Measurements from ENCODE around the gene BSDC1.

BSDC1 gene

DNA sequence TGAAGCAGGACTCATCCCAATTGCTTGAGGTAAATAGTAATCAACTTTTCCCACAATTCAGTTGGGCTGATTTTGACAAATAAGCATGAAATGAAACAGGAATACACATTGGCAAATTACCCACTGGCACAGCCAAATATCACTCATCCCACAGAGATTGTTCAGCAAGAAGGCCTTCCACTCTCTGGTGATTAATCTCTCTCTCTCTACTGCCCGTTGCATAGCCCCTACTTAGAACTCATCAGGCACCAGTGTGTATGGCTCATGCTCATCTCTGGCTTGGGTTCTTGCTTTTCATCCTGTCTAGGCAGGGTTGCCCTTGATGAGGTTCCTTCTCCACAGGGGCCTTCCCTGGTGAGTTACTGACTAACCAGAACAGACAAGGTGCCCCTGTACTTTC, 1.1 kb downstream of the BSDC1 start:
- no peak for DNase-seq

- DNase-seq: peak; percentile 10 to 20
Observed at GRCh38 chr1:32392325-32392724, 1.9 kb downstream of the BSDC1 start.

- DNase-seq: peak in 1 of 2 donors; percentile 5
Observed at GRCh38 chr1:32390904-32391870, 3.1 kb downstream of the BSDC1 start.

- DNase-seq: no peak
Observed at GRCh38 chr1:32388641-32389040, 5.6 kb downstream of the BSDC1 start.

DNA sequence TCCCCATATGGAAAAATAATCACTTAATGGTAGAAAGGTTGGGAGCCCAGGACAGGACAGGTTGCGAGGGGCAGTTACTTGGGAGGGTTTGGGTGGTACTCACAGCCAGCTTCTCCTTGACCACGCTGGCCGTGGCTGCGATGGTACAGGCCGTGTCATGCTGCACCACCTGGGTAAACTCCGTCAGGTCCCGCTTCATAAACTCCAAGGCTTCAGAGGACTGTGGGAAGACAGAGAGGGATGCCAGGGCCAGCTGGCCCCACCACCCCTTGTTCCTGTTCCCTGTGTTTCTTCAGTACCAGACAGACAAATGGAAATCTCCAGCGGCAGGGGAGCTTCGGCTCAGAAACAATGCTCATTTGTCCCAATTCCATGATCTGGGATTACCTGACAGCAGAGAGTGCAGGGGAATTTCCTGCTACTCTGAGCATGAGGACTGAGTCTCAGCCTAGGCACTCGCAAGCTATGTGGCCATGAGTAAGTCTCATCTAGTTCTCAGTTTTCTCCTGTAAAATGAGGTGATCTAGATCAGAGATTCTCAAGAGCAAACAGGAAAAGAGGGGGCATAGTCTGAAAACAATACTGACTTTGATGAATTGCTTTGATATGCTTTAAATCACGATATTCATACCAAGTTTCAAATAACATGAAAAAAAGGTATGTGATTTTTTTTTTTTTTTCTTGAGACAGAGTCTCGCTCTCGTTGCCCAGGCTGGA, 7.4 kb downstream of the BSDC1 start:
- DNase-seq: no peak

DNA sequence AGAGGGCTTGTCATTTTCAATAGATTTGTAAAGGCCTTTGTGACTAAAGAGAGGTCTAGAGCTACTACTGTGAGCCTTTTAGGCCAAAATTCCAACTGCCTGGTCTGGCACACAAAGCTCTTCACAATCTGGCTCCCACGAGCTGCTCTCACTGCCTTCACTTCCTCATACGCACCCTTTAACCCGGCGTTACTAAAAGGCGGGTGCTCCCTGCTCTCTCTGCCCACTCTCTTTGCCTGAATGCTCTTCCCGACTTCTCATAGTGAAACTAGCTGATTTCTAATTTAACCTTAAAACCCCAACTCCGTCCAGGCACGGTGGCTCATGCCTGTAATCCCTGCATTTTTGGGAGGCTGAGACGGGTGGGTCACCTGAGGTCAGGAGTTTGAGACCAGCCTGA, 14.2 kb downstream of the BSDC1 start:
- DNase-seq: peak; percentile 43 to 58

DNA sequence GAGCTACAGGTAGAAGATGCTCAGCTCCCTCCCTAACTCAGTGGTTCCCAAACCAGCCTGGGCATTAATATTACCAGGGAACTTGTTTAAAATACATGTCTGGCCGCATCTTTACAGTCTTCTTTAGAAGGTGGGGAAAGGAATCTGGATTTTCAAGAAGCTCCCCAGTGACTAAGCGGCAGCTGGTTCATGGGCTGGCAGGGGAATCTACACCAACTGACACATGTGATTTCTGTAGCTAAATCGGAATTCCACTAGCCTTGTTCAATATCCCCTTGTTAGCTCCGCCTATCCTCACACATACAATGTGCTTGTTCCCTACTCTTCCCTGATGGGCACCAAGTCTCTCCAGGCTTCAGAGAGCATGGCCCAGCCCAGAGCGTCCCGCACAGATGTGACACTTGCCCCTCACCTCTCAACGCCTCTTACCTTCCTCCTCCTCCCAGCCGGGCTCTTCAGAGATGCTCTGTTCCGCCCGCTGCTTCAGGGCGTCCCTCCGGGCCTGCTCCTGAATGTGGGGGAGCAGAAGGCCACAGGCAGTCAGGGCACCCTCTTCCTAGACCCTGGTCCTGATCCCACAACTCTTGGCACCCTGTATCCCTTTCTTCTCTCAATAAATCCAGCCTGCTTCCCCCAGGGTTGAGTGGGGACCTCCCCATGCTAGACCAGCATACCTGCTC, 16.6 kb downstream of the BSDC1 start:
- no peak for DNase-seq

DNA sequence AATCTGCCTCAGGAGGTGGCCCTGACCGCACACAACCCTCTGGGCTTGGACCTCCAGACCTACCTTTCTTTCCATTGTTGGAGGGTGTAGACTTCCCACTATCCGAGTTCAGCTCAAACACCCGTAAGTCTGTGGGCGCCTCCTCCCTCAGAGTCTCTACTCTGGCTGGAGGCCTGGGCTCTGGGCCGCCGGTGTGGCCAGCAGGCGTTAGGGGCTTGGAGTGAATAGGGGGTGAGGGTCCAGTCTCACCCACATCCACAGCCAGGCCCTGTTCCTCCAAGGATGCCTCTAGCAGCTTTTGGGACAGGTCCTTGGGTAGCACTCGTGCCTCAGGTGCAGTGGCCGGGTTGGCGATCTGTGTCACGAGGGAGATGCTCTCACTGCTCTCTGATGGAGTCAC, 18.0 kb downstream of the BSDC1 start:
- DNase-seq: no peak

DNA sequence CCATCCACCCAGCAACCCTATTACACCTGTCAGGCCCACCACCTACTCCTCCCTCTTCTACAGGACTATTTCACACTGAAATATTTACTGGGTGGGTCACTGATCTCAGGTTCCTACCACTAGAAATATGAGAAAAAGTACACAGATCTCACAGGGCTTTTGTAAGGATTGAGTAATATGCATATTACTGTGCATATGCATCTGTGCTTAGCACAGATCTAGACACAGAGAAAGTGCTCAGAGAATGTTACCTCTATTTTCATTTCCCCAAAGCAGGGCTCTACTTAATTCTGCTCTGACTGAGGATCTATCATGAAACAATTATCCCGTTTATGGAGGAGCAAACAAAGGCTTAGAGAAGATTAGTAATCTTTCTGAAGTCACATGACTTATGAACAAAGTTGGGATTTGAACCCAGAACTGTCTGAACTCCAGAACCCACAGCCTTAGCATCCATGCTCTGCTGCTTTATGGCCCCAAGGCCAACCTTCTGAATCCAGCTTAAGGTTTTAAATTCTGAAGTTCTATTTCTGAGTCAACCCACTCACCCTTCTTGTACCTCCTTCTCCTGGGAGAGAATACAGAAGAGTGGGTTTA, 20.1 kb downstream of the BSDC1 start:
- no peak for DNase-seq

GRCh38 chr1:32372149-32372756, 22.0 kb downstream of the BSDC1 start:
- DNase-seq: peak; percentile 14 to 43

GRCh38 chr1:32367912-32368635, 26.2 kb downstream of the BSDC1 start:
- DNase-seq: no peak

- DNase-seq: no peak
Observed at GRCh38 chr1:32365445-32365844, 28.8 kb downstream of the BSDC1 start.

GRCh38 chr1:32364836-32365235, 29.4 kb downstream of the BSDC1 start:
- DNase-seq: no peak

DNA sequence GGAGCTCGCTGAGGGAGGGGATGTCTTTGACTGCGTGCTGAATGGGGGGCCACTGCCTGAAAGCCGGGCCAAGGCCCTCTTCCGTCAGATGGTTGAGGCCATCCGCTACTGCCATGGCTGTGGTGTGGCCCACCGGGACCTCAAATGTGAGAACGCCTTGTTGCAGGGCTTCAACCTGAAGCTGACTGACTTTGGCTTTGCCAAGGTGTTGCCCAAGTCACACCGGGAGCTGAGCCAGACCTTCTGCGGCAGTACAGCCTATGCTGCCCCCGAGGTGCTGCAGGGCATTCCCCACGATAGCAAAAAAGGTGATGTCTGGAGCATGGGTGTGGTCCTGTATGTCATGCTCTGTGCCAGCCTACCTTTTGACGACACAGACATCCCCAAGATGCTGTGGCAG, 30.5 kb downstream of the BSDC1 start:
- DNase-seq: no peak

DNA sequence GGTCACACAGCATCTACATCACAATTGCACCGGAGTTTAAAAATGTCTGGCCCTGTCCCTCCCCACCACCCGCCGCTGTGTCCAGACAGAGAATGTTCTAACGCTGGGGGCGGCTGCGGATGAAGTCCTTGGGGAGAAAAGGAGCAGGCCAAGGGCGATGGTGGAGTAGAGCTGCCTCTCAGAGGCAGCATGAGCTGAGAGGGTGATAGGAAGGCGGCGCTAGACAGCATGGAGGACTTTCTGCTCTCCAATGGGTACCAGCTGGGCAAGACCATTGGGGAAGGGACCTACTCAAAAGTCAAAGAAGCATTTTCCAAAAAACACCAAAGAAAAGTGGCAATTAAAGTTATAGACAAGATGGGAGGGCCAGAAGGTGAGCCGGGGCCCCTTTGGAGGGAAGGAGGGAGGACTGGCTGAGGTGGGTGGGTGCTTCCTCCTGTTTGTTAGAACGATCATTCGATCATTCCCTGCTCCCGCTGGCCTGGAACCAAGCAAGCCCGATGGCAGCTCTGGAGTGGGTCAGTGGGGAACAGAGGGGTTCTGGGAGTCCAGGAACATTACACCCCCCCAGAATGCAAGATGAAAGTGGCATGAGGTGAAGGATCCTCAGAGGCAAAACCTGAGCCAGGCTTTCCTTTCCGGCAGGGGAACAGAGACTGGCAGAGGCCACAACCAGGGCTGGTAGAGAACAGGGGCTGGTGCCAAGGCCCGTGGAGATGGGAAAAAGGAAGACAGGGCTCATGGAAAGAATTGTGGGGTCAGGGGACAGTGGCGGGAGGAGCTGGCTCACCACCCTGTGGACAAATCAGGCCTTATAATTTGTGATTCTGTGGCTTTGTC, 31.5 kb downstream of the BSDC1 start, which contains the start of the genes FAM229A and TSSK3:
Gene FAM229A, minus strand, starts transcription at position 12 of the 840 bp plus-strand sequence. CDS start 394 bp downstream, outside the sequence.
Gene TSSK3, plus strand, starts transcription at position 66 of the 840 bp plus-strand sequence. Its CDS starts 163 bp downstream, at position 229.
- no peak for DNase-seq

DNA sequence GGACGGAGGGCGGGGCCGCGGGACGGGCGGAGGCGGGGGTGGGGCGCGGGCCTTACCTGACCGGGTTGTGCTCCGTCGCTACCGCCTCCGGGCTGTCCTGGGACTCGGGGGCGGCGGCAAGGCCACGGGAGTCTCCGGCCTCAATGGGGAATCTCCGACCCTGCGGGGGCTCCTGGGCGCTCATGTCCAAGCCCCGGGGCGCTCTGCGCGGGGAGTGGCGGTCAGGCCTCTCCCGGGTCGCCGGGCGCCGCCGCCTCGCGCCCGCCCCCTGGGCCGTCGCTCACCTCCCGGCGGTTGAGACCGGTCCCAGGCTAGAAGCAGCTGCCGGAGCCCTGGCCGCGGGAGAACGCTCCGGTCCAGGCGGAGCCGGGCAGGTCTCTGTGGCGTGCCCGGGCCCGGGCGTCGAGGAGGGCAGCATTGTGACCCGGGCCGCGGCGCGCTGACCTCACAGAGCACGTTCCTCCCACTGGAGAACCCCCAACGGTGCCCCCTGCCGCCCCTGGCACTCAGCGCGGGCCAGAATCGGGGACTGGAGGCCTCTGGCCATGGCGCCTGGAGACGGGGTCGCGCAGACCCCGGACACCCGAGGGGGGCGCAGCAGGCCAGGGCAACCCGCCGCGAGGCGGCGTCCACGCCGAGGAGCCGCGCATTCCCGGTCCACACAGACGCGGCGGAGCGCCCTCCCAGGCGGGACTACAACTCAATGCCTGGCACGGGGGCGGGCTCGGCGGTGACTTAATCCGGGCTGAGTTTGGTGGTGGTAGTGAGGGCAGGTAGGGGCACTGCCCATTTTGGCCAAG, 32.4 kb downstream of the BSDC1 start:
- peak in 1 of 2 donors; percentile 26 for DNase-seq

GRCh38 chr1:32361308-32361673, 33.0 kb downstream of the BSDC1 start:
- DNase-seq: no peak

- DNase-seq: no peak
Observed at GRCh38 chr1:32358435-32358834, 35.8 kb downstream of the BSDC1 start.

DNA sequence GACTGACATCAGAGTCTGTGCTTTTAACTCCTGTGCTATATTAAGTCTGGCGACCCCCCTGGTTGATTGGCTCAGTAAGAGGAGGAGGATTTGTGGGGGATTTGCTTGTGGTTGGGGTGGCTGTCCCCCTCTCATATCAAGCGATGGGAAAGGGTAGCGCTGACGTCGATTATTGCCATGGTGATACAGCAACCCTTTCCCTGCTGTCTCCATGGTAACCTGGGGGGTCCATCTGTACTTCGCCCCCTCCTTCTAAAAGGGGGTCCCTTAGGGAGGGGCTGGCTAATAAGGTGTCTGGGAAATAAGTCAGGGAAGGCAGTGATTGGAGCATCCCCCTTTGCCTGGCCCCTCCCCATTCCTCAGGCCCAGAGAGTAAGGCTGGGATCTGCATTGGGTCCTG, 36.6 kb downstream of the BSDC1 start:
- DNase-seq: no peak

GRCh38 chr1:32356478-32356877, 37.8 kb downstream of the BSDC1 start:
- no peak for DNase-seq

Data from inflammatory macrophage (primary cell).